Activated T-cell treated with anti-CD3 and anti-CD28 coated beads for 4 hours (primary cell): Measurements from ENCODE around the gene CDC37L1.

ENCODE experiments used
- DNase-seq: peaks from one replicate; pipeline ENCODE4 v3.0.0-alpha.2; 2020

CDC37L1 gene

GRCh38 chr9:4669890-4670289 is 9.5 kb upstream of the CDC37L1 start:
- no peak for DNase-seq

GRCh38 chr9:4670591-4670990 is 8.8 kb upstream of the CDC37L1 start:
- no peak for DNase-seq

DNA sequence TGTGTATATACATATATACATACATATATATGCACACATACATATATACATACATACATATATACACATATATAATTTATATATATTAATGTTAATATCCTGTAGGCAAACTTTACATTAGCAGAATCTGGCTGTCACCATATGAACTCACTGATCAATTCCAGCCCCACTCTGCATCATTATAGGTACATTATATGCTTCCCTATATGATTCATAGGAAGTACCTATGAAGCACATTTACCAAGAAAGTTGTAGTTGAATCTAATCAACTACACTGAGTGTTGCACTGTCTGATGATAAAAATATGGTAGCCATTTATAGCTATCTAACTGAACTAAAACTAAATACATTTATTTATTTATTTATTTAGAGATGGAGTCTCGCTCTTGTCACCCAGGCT is 7.6 kb upstream of the CDC37L1 start:
- no peak for DNase-seq

- no peak for DNase-seq
Observed at GRCh38 chr9:4674783-4675182, 4.6 kb upstream of the CDC37L1 start.

GRCh38 chr9:4677392-4677791 is 2.0 kb upstream of the CDC37L1 start:
- DNase-seq, result no peak

- peak; percentile 3 for DNase-seq
Observed at GRCh38 chr9:4678679-4679267, 596 bp upstream of the CDC37L1 start.

DNA sequence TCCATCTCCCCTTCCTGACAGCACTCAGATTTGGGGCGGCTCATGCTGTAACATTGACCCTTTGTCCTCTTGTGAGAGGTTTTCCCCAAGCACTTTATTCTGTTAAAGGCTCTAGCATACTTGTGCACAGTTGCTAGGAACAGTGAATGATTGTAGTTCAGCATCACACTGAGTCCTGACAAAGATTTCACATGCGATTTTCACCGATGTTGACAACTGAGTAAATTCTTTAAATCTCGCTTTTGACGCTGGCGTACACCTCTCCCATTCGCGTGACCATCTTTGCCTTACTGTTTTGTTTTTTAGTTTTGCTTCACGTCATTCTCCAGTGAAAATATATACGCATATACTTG is 780 bp downstream of the CDC37L1 start:
- no peak for DNase-seq

- DNase-seq, result no peak
Observed at GRCh38 chr9:4680750-4681149, 1.4 kb downstream of the CDC37L1 start.

GRCh38 chr9:4684820-4685219 is 5.5 kb downstream of the CDC37L1 start:
- no peak for DNase-seq

- DNase-seq, result no peak
Observed at GRCh38 chr9:4686112-4686511, 6.7 kb downstream of the CDC37L1 start.

DNA sequence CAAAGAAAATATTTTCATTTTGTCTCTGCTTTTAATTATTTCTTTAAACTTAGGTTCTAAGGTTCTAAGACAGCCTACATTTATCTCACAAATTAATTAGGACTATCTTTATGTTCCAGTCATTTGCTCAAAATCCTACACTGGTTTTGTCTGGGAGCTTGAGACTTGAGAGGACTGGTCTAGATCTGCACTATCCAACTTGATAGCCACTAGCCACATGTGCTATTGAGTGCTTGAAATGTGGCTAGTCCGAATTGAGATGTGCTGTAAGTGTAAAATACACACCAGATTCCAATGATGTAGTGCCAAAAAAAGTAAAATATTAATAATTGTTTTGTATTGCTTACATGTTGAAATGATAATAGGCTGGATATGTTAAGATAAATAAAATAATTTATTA is 7.2 kb downstream of the CDC37L1 start:
- DNase-seq, result no peak

DNA sequence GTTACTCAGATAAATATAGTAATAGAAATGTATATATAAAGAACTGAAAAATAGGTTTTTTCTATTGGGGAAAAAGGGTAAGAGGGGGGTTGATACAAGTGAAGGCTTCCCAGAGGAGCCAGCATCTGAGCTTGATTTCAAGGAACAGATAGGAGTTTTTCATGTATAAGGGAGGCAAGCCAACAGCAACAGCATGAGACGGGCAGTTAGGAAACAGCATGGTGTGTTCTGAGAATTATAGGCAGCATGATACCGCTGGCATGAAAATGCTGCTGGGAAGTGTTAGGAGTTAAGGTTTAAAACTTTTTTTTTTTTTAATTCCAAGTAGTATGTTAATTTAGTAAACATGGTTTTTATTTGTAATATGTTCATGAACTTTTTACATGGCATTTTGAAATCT is 9.7 kb downstream of the CDC37L1 start:
- no peak for DNase-seq

DNA sequence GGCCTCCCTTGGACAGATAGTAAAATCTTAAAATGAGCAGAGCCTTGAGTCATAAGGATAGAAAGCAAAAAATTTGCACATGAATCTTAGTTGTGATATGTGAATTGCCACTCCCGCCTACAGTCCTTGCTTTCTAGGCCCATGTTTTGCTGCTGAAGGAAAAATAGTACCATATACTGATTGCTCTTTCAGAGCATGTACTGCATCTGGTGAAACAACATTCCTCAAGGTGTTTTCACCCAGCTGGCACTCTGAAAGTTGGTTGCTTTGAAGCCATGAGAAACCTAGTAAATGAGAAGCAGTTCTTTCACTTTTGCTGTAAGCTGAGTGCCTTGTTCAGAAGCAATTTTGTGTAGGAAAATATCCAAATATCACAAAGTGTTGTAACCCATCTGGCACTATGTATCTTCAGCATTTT is 10.3 kb downstream of the CDC37L1 start:
- no peak for DNase-seq

DNA sequence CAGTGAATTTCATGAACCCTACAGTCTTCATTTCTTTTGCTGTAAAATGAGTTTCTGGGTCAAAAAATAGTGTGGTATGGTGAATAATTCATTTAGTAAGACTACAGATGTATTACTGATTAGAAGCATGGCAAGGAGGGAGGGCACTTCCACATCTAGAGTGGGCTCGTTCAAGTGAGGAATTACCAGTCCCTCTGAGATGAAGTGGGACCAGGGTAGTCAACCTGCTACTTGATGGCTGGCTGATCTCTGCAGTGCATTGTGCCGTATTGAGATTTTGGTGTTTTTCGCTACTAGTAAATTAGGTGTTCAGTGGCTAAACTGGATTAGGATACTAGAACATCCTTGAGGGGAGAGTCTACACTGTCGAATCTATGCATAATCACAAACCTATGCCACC is 10.8 kb downstream of the CDC37L1 start:
- no peak for DNase-seq

- no peak for DNase-seq
Observed at GRCh38 chr9:4691795-4692194, 12.4 kb downstream of the CDC37L1 start.

GRCh38 chr9:4700091-4700490 is 20.7 kb downstream of the CDC37L1 start:
- no peak for DNase-seq

DNA sequence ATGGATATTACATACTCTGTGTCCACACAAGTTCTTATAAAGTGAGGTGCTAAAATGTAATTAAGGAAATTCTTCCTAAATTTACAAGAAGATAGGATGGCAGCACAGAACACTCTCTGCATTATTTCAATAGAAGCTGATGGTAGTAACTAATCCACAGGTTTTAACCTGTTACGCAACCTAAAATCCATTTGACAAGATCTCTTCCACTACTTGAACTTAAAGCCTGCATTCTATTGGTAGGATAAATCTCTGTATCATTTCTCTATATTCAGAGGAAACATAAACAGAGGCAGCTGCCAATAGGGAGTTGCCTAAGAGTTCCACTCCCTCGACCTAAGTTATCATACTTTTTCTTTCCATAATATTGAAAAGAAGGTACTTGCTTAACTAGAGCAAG is 21.6 kb downstream of the CDC37L1 start:
- DNase-seq, result no peak

DNA sequence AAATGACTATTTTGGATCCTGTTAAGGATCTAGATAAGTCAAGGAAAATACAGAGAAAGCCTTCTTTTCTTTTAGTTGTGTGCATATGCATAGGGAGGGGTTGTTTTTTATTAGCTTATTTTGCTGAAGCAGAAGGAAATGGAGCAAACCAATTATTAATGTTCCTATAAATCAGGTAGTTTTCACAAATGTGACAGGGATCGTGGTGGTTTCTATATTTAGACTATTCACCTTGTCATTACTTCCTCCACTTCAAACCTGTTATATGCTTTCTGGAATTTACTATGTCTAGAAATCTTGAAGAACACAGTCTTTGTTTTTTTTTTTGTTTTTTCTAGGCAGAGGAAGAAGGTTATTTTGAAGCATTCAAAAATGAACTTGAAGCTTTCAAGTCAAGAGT is 22.2 kb downstream of the CDC37L1 start:
- DNase-seq, result no peak

DNA sequence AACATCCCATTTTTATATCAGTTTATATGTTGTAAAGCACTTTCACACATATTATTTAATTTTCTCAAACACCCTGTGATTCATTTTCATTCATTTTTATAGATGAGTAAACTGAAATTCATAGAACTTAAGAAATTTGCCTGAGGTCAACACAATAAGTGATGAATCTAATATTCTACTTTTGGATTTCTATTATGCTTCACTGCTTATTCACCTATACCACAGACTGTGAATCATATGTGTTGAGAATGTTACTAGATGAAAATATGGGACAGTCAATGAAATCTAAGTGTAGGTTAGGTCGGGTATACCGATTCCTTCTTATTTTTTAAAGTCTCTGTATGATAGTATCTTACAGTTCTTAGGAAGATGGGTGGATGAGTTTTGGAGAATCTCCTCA is 24.8 kb downstream of the CDC37L1 start:
- no peak for DNase-seq

DNA sequence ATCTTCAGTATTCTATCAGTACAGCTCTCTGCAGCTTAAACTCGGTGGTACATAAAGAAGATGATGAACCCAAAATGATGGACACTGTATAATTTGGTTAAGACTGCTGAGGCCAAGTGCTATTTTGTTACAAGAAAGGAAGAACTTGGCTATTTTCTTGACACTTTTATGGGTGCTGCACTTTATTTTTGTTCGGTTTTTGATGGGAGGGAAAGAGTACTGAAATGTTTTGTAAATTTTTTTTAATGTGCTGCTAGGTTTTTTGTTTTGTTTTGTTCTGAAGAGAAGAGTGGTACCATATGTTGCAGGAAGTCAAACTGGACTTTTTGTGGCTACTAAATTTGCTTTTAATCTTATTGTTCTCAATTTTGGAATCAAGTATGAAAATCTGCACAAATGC is 26.7 kb downstream of the CDC37L1 start:
- no peak for DNase-seq

- no peak for DNase-seq
Observed at GRCh38 chr9:4706971-4707622, 27.7 kb downstream of the CDC37L1 start.

DNA sequence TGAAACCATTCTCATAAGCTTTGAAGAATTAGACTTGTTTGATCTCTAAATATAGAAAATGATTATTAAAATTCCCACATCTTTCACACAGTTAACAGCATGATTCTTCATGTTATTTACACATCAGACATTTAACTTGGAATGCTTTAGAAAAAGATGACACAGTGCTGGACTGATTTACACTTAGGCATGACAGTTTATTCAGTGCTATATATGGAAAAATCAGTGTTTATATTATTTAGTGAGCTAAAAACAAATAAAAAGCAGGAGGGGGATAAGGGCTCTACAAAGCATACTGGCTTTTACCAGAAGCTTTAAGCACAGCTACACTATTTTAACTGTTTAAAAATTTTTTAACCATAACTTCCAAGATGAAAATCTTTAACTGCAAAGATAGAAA is 30.0 kb downstream of the CDC37L1 start:
- no peak for DNase-seq

- DNase-seq, result no peak
Observed at GRCh38 chr9:4713849-4714248, 34.5 kb downstream of the CDC37L1 start.

GRCh38 chr9:4714266-4715016 is 35.1 kb downstream of the CDC37L1 start:
- no peak for DNase-seq

DNA sequence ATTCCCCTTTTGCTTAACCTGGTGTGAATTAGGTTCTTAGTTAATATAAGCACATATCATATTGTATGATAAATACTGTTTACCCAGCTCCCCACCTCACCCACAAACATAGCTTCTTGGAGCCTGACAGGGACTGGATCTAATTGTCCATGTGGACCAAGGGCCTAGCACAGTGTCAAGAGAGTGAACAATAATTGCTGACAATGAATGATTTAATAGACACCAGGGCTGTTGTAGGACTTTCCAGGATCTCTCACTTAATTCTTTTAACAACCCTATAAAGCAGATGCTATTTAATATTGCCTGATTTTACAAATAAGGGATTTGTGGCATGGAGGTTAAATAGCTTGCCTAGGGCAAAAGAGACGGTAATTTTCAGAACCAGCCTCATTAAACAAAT is 36.8 kb downstream of the CDC37L1 start:
- no peak for DNase-seq
